HG03097 (cell line): ENCODE measurements around the gene USP13.

ENCODE experiments used
- ATAC-seq: cut with Tn5 transposase; IDR thresholded peaks from one replicate; pipeline ENCODE4 v1.9.1; 2021; ENCODE audit not compliant: unreplicated experiment, low FRiP score

The USP13 gene

DNA sequence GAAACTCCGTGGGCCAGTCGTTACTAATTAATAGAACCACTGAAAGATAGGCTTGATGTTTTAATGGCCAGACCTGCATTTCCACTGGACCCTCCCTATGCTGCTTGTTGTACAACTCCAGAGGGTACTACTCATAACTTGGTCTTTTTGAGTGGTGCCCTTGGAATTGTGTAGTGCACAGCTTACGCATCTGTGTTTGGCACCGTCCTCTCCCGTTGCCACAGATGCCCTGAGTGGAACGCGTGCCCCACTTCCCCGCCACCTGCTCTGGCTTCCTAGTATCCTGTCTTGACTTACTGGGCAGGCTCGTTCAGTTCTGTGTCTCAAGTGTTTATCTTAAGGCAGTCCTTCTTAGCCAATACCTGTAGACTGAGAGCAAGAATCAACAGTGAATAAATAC is 78.7 kb downstream of the USP13 start:
- no peak for ATAC-seq

DNA sequence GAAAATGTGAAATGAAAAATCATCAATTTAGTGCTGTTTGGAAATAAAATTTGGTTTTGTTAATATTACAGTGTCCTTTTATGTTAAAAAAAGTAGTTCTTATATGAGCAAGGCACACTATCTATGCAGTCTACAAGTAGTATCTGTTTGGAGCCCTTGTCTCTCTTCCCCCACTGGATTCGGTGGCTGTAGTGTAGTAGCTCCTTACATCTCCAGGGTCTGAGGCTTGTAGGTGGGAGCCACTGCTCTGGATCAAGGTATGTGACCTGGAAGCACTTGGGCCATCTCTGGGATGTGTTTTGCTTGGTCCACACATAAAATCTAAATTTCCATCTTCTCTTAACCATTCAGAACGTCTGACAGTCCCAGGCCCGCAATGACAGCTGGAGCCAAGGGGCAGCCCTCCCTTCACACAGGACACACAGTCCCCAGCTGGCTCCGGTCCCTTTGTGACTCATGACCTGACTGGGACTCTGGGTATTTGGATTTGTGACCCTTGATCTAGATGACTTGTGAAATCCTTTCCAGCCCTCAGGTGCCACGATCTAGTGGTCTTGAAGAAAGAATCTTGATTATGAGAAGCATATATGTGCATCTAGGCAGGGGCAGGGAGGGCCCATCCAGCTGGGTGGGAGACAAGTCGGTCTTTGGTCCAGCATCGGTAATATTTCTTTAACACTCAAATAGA is 80.0 kb downstream of the USP13 start:
- no peak for ATAC-seq

DNA sequence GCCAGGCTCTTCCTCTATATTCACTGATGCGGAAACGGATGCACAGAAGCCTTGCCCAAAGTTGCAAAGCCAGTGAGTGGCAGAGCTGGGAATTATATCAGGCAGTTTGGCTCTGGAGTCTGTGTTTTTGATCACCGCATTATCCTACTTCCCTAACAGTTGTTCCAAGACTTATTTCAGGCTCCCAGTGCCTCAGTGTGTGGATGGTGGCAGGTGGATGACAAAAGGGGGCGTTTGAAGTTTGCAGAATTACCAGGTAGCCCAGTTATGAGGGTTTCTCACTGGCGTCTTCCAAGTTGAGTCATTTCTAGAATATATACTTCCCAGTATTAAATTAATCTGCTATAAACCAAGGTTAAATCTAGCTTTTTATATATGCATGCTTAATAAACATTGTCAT is 81.0 kb downstream of the USP13 start:
- no peak for ATAC-seq

DNA sequence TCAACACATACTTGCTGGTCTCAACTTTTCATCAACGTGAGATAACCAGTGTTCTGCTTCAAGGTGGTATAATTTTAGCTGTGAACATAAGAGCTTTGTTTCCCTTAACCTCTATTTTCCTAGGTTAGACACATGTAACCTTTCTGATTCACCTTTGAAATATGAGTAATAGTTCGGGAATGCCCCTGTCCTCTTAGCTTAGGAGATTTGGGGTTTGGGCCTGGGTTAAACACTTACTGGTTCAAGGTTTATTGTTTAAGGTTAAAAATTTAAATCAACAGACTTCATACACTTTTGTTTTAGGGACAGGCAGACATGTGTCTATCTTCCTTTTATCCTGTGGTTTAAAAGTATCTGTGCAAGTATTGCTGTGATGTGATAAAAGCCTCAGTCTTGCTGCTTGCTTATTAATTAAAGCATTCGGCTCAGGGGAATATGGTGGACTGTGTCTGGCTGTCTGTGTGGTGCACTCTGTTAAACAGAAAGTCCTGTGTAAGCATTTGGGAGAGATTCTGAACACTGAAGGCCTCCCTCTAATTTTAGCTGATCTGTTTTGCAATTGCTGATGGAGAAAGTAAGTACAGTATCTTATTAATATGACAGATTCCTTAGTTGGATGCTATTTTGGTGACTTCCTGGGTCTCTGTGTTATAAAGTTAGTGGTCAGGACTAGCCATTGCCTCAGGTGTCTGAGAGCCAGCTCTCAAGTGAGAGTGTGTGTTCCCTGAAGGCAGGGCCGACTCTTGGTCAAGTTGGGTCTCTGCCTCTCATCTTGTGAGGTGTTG is 81.8 kb downstream of the USP13 start:
- ATAC-seq: no peak

DNA sequence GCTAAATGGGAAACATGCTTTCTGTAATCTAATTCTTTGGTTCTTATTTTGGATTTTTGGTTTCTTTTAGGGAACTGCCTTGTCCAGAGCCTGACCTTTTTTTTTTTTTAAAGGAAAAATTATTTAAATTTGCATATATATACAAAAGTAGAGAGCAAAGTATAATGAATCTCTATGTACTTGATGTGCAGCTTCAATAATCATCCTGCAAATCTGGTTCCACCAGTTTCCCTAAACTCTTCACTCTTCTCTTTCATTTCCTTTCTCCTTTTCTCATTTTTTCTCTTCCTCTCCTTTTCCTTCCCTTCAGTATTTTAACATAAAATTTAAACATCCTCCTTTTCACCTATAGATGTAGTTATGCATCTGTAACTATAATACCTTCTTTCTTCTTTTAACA is 82.5 kb downstream of the USP13 start:
- ATAC-seq: no peak

DNA sequence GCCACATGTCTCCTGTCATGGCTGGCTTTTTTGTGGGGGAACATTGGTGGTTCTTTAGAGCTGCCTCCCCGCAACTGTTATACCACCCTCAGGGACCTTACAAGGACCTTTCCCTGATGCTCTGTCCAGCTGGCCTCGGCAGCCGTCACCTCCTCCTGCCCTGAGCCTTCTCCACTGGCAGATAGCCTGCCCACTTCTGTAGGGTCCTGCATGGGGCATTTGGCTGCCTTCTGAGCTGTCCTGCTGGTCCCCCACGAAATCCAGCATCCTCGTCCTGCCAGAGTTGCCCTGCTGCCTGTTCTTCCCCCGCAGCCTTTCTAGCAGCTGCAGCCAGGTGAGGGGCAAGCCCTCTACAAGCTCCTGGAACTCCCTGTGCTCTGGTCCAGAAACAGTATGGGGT is 86.2 kb downstream of the USP13 start:
- no peak for ATAC-seq

DNA sequence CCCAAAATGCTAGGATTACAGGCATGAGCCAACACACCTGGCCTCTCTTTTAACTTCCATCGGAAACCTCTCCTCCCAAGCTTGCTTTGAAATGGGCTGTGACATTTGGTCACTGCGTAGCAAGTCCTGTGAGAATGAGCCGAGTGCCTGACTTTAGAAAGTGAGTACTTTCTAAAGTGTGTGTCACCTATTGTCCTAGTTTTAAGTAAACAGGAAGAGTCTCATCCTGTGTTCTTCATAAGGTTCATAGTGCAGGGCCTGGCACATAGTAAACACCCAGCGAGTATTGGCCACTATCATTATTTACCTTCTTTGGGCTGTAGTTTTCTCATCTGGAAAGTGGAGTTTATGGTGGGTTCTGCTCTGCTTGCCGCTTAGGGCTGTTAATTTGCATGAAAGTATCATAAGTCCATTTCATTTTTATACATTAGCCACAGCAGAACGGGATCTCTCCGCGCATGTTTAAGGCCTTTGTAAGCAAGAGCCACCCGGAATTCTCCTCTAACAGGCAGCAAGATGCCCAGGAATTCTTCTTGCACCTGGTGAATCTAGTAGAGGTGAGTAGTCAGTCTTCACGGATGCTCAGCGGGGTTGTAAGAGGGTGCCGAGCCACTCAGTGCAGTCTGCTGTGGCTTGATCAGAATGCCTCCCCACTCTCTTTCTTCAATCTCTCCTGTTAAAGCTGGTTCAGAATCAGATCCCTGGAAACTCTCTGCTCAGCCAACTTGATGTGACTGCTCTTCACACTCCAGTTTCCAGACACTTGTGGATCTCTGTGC is 87.2 kb downstream of the USP13 start:
- ATAC-seq: no peak

DNA sequence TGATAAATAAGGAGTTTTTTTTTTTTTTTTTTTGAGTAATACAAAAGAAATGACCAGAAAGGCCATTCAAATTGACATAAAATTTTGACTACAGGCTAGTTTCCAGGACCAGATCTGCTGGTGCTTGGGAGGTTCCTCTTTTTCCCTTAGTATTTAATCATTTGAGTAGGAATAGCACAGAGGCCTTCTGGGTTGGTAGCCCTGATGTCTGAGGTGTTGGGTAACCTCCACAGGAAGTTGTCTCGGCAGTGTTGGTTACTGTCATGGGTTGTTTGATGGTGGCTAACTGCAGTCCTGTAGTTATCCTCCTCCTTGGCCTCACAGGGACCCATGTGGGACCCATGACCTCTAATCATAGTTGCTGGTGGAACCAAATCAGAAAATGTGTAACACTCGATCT is 91.1 kb downstream of the USP13 start:
- ATAC-seq: no peak

DNA sequence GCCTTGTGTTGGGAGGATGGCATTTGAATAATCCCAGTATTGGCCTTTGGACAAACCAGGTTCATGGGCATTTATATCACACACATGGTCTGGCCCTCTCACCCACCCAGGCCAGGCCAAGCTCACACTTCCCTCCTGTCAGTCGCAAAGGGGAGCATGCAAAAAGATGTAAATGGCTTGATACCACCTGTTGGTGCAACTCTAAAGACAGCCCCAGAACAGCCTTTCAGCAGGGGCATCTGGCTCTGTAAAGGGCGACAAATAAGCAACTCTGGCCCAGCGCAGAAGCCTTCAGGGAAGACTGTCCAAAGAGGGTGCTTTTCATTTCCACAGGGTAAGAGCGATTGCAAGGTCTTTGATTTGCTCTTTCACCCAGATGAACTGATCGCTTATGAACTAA is 91.8 kb downstream of the USP13 start:
- no peak for ATAC-seq

DNA sequence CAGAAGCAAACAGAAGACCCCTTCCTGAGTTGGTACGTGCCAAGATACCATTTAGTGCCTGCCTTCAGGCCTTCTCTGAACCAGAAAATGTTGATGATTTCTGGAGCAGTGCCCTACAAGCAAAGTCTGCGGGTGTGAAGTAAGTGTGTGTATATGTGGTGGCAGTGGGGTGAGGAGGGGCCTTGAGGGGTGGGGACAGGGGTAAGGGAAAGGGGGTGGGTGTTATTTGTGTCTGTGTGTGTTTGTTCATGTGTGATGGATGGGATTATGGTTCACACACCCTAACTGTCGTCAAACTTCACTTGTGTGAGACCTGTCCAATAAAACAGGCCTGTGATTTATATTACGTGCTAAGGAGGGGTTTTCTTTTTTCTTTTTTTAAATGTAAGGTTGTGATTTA is 92.2 kb downstream of the USP13 start:
- ATAC-seq: no peak

DNA sequence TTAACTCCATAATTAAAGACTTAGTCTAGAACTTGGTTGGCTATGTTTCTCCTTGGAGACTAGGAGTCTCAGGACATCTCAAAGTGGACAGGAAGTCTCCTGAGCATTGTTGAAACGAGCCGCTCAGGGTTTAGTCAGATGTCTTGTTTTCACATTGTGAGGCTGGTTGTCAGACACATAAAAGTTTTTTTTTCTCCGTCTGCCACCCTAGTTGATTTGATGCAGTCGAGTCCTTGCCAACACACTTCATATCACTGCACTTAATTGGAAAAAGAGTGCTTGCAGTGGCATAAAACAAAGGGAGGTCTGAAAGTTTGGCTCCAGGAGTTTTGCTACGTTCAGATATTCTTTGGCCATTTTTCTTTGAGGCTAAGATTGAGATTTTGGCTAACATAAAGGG is 92.9 kb downstream of the USP13 start:
- ATAC-seq: no peak

DNA sequence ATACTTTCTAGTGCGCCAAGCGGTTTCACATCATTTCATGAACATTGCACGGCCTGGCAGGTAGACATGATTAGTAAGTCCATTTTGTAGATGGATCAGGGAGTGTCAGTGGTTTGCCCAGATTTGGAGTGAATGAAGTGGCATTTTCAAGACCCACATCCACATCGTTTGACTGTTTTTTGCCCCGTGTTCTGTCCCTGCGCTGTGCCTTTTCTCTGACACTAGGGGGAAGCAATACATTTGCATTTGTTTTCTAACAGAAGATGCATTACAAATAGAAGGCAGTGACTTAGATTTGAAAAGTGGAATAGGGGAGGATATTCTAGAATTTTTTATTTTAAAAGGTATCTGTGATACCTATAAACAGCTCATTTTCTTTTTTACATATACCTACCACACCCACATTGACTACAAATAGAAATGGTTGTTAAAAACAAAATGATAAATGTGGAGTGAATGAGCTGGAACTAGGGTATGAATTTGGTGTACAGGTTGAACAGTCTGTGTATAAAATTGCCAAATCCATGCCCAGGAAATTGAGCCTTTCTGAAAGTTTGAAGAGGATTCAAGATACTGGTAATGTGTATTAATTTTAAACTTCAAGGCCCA is 98.0 kb downstream of the USP13 start:
- ATAC-seq: no peak

DNA sequence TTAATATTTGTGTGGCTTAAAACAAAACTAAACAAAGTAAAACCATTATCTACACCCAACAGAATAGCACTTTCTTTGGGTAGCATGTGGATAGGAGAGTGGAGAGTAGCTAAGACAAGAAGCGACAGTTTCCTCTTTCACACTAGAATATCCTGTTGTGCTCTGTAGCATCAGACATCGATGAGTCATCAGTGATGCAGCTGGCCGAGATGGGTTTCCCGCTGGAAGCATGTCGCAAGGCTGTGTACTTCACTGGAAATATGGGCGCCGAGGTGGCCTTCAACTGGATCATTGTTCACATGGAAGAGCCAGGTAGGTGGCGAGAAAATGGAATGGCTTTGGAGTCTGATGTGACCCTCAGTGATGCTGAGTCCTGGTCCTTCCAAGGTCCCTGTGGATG is 108.1 kb downstream of the USP13 start:
- ATAC-seq: no peak

DNA sequence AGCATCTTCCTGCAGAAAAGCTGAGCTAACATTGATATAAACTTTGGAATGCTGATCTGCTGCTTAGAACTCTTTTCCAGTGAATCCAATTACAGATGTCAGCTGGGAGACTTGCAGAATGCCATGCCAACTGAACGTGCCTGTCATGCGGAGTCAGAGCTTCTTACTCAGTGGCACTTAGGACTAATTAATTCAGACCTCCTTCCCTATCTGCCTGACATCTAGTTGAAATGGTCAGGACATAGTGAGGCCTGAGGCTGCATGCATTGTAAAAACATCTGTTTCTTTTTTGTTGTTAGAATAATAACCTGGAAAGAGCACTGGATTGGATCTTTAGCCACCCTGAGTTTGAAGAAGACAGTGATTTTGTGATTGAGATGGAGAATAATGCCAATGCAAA is 112.6 kb downstream of the USP13 start:
- no peak for ATAC-seq

DNA sequence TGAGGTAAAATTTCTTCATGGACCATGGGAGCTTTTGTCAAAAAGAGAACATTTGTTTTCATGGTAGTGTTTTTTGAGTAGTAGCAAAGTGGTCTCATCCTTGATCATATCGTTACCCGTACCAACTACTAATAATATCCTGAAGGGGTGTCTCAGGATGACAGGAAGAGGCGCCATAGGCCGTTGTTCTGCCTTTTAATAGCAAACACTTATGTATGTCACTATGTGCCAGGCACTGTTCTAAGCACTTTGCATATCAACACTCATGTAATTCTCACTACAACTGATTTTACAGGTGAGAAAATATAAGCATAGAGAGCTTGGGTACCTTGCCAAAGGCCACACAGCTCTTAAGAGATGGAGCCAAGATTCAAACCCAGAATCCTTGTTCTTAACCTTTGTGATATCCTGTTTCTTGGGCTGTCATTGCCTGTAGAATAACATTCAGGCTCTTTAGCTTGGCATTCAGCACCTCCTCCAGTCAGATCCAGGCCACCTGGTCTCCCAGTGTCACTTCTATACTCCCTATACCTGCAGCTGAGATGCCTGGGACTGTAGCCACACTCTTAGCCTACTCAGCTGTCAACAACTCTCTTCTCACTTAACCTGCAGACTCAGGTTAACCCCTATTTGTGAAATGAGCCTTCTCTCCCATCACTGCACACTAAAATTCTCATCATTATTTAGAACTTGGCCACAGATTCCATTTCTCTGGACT is 113.7 kb downstream of the USP13 start:
- no peak for ATAC-seq

DNA sequence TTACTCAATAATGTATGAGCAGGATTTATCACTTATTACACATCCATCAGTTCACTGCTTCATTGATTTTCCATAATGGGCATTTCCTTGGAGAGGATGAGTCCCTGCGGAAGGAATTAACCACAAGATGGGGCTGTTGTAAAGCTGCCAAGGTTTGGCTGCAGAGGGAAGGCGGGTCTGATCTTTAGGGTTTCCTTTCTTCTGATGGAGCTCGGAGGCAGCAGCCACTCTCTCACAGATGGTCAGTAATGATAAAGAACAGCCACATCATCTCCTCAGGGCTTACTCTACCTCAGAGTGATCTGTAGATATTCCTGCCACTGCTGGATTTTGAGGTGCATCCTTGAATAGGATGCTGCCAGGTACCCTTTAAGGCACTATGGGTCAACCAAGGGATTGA is 115.2 kb downstream of the USP13 start:
- no peak for ATAC-seq

DNA sequence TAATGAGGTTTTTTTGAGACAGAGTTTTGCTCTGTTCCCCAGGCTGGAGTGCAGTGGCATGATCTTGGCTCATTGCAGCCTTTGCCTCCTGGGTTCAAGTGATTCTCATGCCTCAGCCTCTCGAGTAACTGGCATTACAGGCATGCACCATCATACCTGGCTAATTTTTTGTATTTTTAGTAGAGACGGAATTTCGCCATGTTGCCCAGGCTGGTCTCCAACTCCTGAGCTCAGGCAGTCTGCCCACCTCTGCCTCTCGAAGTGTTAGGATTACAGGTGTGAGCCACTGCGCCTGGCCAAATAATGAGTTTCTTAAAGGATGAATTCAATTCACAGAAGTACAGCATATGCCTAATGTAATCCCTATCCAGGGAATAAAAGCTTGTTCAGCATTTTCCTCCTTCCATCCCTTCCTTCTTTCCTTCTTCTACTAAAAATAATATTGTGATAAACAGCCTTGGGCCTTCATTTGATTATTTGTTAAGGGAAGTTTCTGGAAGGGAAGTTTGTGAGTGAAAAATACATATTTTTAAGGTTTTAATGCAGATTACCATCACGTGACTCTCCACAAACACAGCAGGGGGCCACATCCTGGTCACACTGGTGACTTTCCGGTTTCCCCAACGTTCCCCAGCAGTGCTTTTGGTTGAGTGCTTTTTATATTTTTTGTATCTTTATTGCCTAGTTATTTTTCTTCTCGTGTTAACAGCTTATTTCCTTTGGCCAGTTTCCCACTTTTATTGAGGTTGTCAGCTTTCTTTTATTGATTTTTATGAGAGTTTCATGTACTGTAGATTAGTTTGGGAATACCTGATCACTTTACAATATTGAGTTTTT is 116.8 kb downstream of the USP13 start:
- no peak for ATAC-seq

DNA sequence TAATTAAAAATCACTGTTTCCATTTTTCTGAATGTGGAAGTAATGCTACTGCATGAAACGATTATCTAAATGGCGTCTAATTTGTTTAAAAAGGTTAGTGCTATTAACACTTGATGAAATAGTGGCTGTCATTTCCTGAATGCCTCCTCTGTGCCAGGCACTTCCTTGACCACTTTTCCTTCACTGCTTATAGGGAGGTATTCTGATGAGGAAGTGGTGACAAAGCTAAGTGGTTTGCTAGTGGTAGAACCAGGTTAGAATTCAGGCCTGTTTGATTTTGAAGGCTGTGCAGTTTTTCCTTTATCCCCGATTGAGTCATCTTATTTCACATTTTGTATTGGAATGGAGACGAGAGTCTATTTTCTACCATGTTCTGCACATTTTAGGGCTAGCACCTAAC is 119.0 kb downstream of the USP13 start:
- ATAC-seq: no peak

DNA sequence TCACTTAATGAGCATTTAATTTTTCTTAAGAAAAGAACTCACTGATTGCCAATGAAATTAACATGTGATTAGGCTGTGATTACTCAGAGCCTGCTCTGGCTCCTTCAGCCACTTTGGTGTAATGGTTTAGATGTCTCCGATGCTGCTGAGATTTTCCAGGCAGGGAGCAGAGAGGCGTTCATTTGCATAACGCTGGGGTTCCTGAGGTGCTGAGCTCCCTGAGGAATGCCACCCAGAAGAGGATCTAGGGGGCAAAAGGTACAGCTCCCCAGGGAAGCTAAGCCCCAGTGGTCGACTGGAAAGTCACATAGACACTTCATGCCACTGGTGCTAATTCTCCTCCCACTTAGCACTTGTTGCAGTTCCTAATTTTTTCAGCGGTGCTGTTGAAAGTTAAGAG is 119.5 kb downstream of the USP13 start:
- no peak for ATAC-seq
